Stimulated activated effector memory CD8-positive, alpha-beta T cell treated with anti-CD3 and anti-CD28 coated beads, Interleukin-12 subunit alpha, Interleukin-12 subunit beta, amount 100 ng/mL, for 72 hours (primary cell): ENCODE data around the gene CDKN2AIP.
"Not testable (repeated sequence)": the region's sequence is repeated elsewhere in the genome, so short reads cannot be mapped to it uniquely, and the experiment has no call there.

Source experiments
- ATAC-seq: fragments of 150-1000 bp; cut with Tn5 transposase; 2 replicates; pipeline ENCODE4 v1.10.0; 2021
- DNase-seq, 2 donors: peaks; one replicate each; pipeline ENCODE4 v3.0.0; 2021 to 2022; ENCODE audit warnings: low spot score in 2 of 2
- H3K27ac Mint-ChIP-seq: one replicate; pipeline ENCODE4 v1.8.0; 2022; ENCODE audit warnings: mild to moderate bottlenecking, mixed read lengths
- H3K36me3 Mint-ChIP-seq: one replicate; pipeline ENCODE4 v1.8.0; 2022; ENCODE audit warnings: mild to moderate bottlenecking, mixed read lengths
- H3K4me1 Mint-ChIP-seq: one replicate; pipeline ENCODE4 v1.8.0; 2022; ENCODE audit warnings: mixed read lengths
- H3K4me3 Mint-ChIP-seq: one replicate; pipeline ENCODE4 v1.8.0; 2022; ENCODE audit warnings: mild to moderate bottlenecking, mixed read lengths
- H3K9me3 Mint-ChIP-seq: one replicate; pipeline ENCODE4 v1.8.0; 2022; ENCODE audit warnings: mixed read lengths

CDKN2AIP gene

DNA sequence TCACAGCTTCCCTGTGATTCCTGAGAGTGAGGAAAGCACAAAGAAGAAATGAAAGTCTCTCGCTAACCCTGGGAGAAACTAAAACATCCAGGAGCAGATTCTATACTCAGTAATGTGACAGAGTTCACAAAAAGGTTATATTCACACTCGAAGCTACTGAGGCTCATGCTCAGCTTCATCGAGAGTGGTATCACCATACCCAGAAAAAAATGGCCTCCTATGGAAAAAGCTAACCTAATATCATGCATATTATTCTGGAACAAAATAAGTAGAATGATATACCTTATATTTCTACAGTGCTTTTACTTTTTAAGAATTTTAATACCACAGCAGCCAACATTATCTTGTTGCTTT lies 13.5 kb upstream of the CDKN2AIP start:
- Mint-ChIP-seq H3K27ac (peak overlapping the region; percentile 88), H3K4me1 (peaks cover 7% of the 10 kb centered on the region), H3K4me3 (no peak overlapping the region), H3K36me3 (no peaks in the 10 kb centered on the region), H3K9me3 (no peaks in the 10 kb centered on the region)
- ATAC-seq (peak; percentile 37), DNase-seq (no peak)

GRCh38 chr4:183431614-183432013 lies 12.8 kb upstream of the CDKN2AIP start:
- DNase-seq (no peak), ATAC-seq (no peak)
- peaks cover 7% of the 10 kb centered on the region for H3K4me1 Mint-ChIP-seq
- no peak overlapping the region for H3K4me3 Mint-ChIP-seq
- no peak overlapping the region for H3K27ac Mint-ChIP-seq
- H3K36me3 Mint-ChIP-seq, result no peaks in the 10 kb centered on the region
- no peaks in the 10 kb centered on the region for H3K9me3 Mint-ChIP-seq

GRCh38 chr4:183433183-183433582 lies 11.3 kb upstream of the CDKN2AIP start:
- not testable (repeated sequence) for DNase-seq, H3K9me3 Mint-ChIP-seq, H3K27ac Mint-ChIP-seq, H3K36me3 Mint-ChIP-seq, H3K4me3 Mint-ChIP-seq, H3K4me1 Mint-ChIP-seq, ATAC-seq

DNA sequence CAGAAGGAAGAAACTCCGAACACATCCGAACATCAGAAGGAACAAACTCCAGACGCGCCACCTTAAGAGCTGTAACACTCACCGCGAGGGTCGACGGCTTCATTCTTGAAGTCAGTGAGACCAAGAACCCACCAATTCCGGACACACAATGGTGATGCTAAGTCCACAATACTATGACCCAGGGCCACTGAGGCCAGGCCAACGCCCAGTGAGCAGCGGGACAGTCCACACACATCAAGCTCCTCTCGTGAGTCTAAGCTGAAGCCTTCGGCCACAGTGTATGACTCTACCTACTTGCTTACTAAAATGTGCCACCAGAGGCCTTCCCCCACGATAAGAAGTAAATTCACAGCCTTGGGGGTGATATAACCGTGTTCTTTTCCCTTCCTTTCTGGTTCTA lies 10.2 kb upstream of the CDKN2AIP start:
- Mint-ChIP-seq H3K9me3 (no peaks in the 10 kb centered on the region), H3K4me1 (peaks cover 7% of the 10 kb centered on the region), H3K27ac (no peak overlapping the region), H3K4me3 (no peak overlapping the region), H3K36me3 (no peaks in the 10 kb centered on the region)
- no peak for DNase-seq
- ATAC-seq, result no peak

- H3K4me1 Mint-ChIP-seq, result peaks cover 7% of the 10 kb centered on the region
- no peak overlapping the region for H3K27ac Mint-ChIP-seq
- DNase-seq (no peak), ATAC-seq (no peak)
- H3K36me3 Mint-ChIP-seq, result no peaks in the 10 kb centered on the region
- H3K9me3 Mint-ChIP-seq, result no peaks in the 10 kb centered on the region
- no peak overlapping the region for H3K4me3 Mint-ChIP-seq
These were observed 9.7 kb upstream of the CDKN2AIP start for GRCh38 chr4:183434666-183435190.

GRCh38 chr4:183435803-183436202 lies 8.6 kb upstream of the CDKN2AIP start:
- no peak for DNase-seq
- H3K27ac Mint-ChIP-seq, result no peak overlapping the region
- no peak for ATAC-seq
- no peak overlapping the region for H3K4me3 Mint-ChIP-seq
- H3K36me3 Mint-ChIP-seq, result no peaks in the 10 kb centered on the region
- H3K9me3 Mint-ChIP-seq, result no peaks in the 10 kb centered on the region
- peaks cover 2% of the 10 kb centered on the region for H3K4me1 Mint-ChIP-seq

GRCh38 chr4:183436417-183436816 lies 8.0 kb upstream of the CDKN2AIP start:
- DNase-seq, result no peak

DNA sequence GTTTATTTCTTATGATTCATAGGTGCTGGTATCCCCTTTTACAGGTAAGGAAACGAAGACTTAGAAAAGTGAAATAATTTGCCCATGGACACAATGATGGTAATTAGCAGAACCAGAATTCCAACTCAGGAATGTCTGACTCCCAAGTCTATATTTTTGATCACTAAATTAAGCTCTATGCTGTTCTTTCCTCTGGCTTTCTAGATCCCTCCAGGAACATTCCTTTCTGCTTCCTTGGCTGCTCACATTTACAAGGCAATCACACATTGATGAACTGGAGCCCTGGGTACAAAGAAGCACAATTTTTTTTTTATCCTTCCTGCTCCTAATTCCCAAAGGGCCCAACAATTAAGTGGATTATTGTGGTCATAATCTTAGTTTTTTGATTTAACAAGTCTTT lies 7.0 kb upstream of the CDKN2AIP start:
- ATAC-seq (no peak), DNase-seq (no peak)
- no peaks in the 10 kb centered on the region for H3K9me3 Mint-ChIP-seq
- H3K4me3 Mint-ChIP-seq, result no peak overlapping the region
- no peak overlapping the region for H3K27ac Mint-ChIP-seq
- no peaks in the 10 kb centered on the region for H3K4me1 Mint-ChIP-seq
- no peaks in the 10 kb centered on the region for H3K36me3 Mint-ChIP-seq

More at GRCh38 chr4:183436417-183436816, 8.0 kb upstream of the CDKN2AIP start:
- Mint-ChIP-seq H3K4me3 (no peak overlapping the region), H3K4me1 (no peaks in the 10 kb centered on the region), H3K9me3 (no peaks in the 10 kb centered on the region), H3K36me3 (no peaks in the 10 kb centered on the region), H3K27ac (no peak overlapping the region)
- ATAC-seq, result no peak

DNA sequence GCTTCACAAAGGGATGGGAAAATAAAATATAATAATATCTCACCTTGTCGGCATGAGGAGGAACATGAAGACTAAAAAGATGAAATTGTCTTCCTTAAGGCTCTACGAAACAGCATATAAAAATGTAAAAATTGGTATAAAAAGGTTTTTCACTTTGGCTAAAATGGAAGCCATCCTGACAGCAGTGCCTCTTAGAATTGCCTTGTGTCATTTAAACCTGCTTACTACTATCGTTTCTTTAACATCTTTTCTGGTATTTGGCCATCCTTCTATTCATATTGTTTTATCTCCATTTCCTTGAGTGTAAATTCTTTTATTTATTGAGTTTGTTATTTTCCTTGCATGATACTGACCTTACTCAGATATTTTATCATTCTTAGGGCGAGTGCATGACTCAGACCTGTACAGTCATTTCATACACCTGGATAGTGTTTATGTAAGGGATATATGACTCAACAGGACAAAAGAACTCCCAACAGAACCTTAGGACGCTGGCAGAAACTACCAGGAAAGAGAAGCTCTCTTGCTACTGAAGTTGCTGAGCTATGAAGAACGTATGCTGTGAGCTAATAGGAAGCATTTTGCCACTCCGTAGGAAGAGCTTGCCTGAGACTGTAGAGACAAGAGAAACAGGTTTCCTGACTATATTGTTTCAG lies 5.8 kb upstream of the CDKN2AIP start:
- no peaks in the 10 kb centered on the region for H3K4me1 Mint-ChIP-seq
- no peak overlapping the region for H3K27ac Mint-ChIP-seq
- no peaks in the 10 kb centered on the region for H3K36me3 Mint-ChIP-seq
- H3K4me3 Mint-ChIP-seq, result no peak overlapping the region
- DNase-seq, result no peak
- H3K9me3 Mint-ChIP-seq, result no peaks in the 10 kb centered on the region
- no peak for ATAC-seq

DNA sequence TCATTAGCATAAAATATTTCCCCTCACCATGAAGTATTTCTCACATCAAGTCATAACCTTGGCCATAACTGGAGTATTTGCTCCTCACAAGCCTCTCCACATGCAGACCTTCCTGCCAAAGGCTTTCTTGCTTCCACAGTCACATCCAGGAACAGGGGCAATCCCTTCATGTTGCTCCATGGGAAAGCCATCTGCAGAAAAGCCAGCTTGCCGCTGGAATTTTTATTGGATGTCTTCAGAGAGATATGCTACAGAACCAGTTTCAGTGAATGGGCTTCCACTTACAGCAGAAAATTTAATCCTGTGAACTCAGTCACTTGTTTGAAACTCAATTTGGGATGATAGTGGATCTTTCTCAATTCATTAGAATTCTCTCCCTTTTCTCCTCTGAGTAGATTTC lies 3.2 kb upstream of the CDKN2AIP start:
- DNase-seq (peak in 1 of 2 donors; percentile 25), ATAC-seq (no peak)
- Mint-ChIP-seq H3K9me3 (no peaks in the 10 kb centered on the region), H3K4me3 (no peak overlapping the region), H3K36me3 (peaks cover 21% of the 10 kb centered on the region), H3K27ac (peak overlapping the region; percentile 29), H3K4me1 (peaks cover 11% of the 10 kb centered on the region)

DNA sequence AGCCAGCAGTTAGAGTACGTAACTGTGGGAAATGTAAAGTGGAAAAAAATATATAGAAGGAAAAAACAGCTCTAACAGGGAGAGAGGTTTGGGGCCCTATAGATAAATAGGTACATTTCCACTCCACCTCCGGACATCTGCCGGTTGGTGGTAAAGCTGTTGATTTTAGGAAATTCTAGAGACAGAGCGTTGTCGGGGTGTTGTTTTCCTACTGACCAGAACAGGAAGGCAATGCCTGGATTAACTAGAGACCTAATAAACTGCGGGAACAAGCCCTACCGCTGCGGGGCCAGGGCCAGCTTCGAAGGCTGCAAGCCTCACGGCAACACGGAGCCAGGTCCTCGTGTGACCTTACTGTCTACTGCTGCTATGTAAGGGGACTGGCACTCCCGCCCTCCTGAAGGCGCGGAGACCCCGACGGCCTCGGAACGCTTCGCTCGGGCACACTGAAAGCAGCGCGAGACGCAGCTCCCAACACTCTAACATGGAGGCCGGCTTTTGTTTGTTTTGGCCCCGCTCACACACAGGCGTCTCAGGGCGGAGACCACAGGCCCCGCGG lies 702 bp upstream of the CDKN2AIP start:
- peak overlapping the region; percentile 94 for H3K4me3 Mint-ChIP-seq
- ATAC-seq (peak; percentile 51), DNase-seq (no peak)
- peaks cover 46% of the 10 kb centered on the region for H3K36me3 Mint-ChIP-seq
- no peaks in the 10 kb centered on the region for H3K9me3 Mint-ChIP-seq
- peak overlapping the region; percentile 96 for H3K27ac Mint-ChIP-seq
- H3K4me1 Mint-ChIP-seq, result peaks cover 25% of the 10 kb centered on the region

GRCh38 chr4:183445097-183445428 lies 627 bp downstream of the CDKN2AIP start:
- Mint-ChIP-seq H3K4me3 (peak overlapping the region; percentile 94), H3K4me1 (peaks cover 25% of the 10 kb centered on the region), H3K27ac (peak overlapping the region; percentile 96), H3K36me3 (peaks cover 59% of the 10 kb centered on the region), H3K9me3 (no peaks in the 10 kb centered on the region)
- peak; percentile 35 for ATAC-seq
- peak in 1 of 2 donors; percentile 82 for DNase-seq

- no peak overlapping the region for H3K27ac Mint-ChIP-seq
These were observed 3.2 kb downstream of the CDKN2AIP start for GRCh38 chr4:183447646-183448045.

GRCh38 chr4:183448436-183448835 lies 4.0 kb downstream of the CDKN2AIP start:
- H3K4me1 Mint-ChIP-seq, result peaks cover 25% of the 10 kb centered on the region
- ATAC-seq (no peak), DNase-seq (no peak)
- no peaks in the 10 kb centered on the region for H3K9me3 Mint-ChIP-seq
- H3K4me3 Mint-ChIP-seq, result peak overlapping the region; percentile 28
- no peak overlapping the region for H3K27ac Mint-ChIP-seq
- H3K36me3 Mint-ChIP-seq, result peaks cover 82% of the 10 kb centered on the region

More at GRCh38 chr4:183447646-183448045, 3.2 kb downstream of the CDKN2AIP start:
- Mint-ChIP-seq H3K9me3 (no peaks in the 10 kb centered on the region), H3K4me1 (peaks cover 25% of the 10 kb centered on the region), H3K36me3 (peaks cover 82% of the 10 kb centered on the region), H3K4me3 (no peak overlapping the region)
- ATAC-seq (no peak), DNase-seq (no peak)

- peaks cover 80% of the 10 kb centered on the region for H3K36me3 Mint-ChIP-seq
- ATAC-seq (no peak), DNase-seq (no peak)
- H3K4me1 Mint-ChIP-seq, result peaks cover 25% of the 10 kb centered on the region
- H3K27ac Mint-ChIP-seq, result peak overlapping the region; percentile 11
- H3K4me3 Mint-ChIP-seq, result no peak overlapping the region
- no peaks in the 10 kb centered on the region for H3K9me3 Mint-ChIP-seq
These were observed 4.9 kb downstream of the CDKN2AIP start for GRCh38 chr4:183449193-183449882.

GRCh38 chr4:183450108-183450507 lies 5.7 kb downstream of the CDKN2AIP start:
- H3K36me3 Mint-ChIP-seq, result peaks cover 73% of the 10 kb centered on the region
- H3K9me3 Mint-ChIP-seq, result no peaks in the 10 kb centered on the region
- H3K4me3 Mint-ChIP-seq, result no peak overlapping the region
- H3K4me1 Mint-ChIP-seq, result peaks cover 25% of the 10 kb centered on the region
- DNase-seq (no peak), ATAC-seq (no peak)
- H3K27ac Mint-ChIP-seq, result peak overlapping the region; percentile 11
